Measurements from ENCODE around the gene TMEM30A. TPM values are rescaled to one million over a fixed set of nuclear protein-coding genes. Genes with fewer than 3 reads are reported as not detected.

TMEM30A gene
- total RNA-seq, 1 experiment from 2014 or later: 130 TPM

GRCh38 chr6:75249837-75250236 lies 34.8 kb downstream of the TMEM30A start:
- TF ChIP-seq, protein P1, sequence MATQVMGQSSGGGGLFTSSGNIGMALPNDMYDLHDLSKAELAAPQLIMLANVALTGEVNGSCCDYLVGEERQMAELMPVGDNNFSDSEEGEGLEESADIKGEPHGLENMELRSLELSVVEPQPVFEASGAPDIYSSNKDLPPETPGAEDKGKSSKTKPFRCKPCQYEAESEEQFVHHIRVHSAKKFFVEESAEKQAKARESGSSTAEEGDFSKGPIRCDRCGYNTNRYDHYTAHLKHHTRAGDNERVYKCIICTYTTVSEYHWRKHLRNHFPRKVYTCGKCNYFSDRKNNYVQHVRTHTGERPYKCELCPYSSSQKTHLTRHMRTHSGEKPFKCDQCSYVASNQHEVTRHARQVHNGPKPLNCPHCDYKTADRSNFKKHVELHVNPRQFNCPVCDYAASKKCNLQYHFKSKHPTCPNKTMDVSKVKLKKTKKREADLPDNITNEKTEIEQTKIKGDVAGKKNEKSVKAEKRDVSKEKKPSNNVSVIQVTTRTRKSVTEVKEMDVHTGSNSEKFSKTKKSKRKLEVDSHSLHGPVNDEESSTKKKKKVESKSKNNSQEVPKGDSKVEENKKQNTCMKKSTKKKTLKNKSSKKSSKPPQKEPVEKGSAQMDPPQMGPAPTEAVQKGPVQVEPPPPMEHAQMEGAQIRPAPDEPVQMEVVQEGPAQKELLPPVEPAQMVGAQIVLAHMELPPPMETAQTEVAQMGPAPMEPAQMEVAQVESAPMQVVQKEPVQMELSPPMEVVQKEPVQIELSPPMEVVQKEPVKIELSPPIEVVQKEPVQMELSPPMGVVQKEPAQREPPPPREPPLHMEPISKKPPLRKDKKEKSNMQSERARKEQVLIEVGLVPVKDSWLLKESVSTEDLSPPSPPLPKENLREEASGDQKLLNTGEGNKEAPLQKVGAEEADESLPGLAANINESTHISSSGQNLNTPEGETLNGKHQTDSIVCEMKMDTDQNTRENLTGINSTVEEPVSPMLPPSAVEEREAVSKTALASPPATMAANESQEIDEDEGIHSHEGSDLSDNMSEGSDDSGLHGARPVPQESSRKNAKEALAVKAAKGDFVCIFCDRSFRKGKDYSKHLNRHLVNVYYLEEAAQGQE (IDR thresholded peaks at IDR 0.05; ENCODE audit: insufficient read depth in 1 of 2, low read depth in 2 of 2, low read length in 1 of 2): no peak
- no peak for TF ChIP-seq POLR2AphosphoS5 (IDR thresholded peaks at IDR 0.05; ENCODE audit: low read depth, low read length)
- DNase-seq (ENCODE audit: low read depth, low spot score) (no peak), ATAC-seq (no peak)
- BruUV-seq (replicated peaks): no TSS peak
- Histone ChIP-seq H3K9me3 (ENCODE audit: control insufficient read depth, insufficient read depth, low read depth, low read length) (no peaks in the 10 kb centered on the region), H3K4me3 (ENCODE audit: low read depth in 2 of 2, low read length in 2 of 2) (no peak overlapping the region), H3K27me3 (ENCODE audit: control insufficient read depth, insufficient read depth, low read length) (no peaks in the 10 kb centered on the region), H3K36me3 (ENCODE audit: control insufficient read depth, insufficient read depth, low read length) (peaks cover 5% of the 10 kb centered on the region), H3K27ac (ENCODE audit: low read length) (no peak overlapping the region), H3K4me1 (ENCODE audit: control insufficient read depth, insufficient read depth, low read length) (no peaks in the 10 kb centered on the region)
- CTCF ChIA-PET: interaction anchor here (0.7 kb wide), 1 partner anchor 13 kb away, joined by 5 read pairs; no protein-coding TSS in a partner anchor
- intact Hi-C loops (cut with micrococcal nuclease; ENCODE audit: unreplicated experiment): no loop called here
- in situ Hi-C loops (cut with HindIII; ENCODE audit: low pct_unique_long_range_greater_than_20kb, low sequenced_read_pairs): no loop called here
- POLR2A ChIA-PET: interaction anchor here (0.5 kb wide), 1 partner anchor 195 kb away, joined by 3 read pairs; no protein-coding TSS in a partner anchor

DNA sequence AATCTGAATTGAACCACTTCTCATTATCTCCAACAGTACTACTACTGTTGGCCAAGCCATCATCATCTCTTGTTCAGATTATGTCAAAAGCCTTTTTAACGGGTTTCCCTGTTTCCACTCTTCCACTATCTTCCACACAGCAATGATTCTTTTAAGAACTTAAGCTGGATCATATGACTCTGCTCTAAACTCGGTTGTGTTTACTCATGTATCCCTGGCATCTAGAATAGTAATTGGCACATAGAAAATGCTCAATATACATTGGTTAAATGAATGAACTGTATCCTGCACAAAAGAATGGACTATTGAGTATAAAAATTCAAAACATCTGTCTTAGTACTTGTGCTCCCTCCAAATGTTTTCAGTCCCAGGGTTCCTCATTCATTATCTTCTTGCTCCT lies 38.2 kb downstream of the TMEM30A start:
- ATAC-seq: no peak
- in situ Hi-C loops (cut with HindIII; ENCODE audit: low pct_unique_long_range_greater_than_20kb, low sequenced_read_pairs): no loop called here
- BruUV-seq (replicated peaks): no TSS peak

More for the DNA sequence above, 38.2 kb downstream of the TMEM30A start:
- Histone ChIP-seq H3K4me3 (ENCODE audit: low read depth in 2 of 2, low read length in 2 of 2) (no peak overlapping the region), H3K4me1 (ENCODE audit: control insufficient read depth, insufficient read depth, low read length) (peaks cover 5% of the 10 kb centered on the region; the same call in 1 of the 2 replicates), H3K27me3 (ENCODE audit: control insufficient read depth, insufficient read depth, low read length) (no peaks in the 10 kb centered on the region), H3K27ac (ENCODE audit: low read length) (no peak overlapping the region), H3K9me3 (ENCODE audit: control insufficient read depth, insufficient read depth, low read depth, low read length) (no peaks in the 10 kb centered on the region), H3K36me3 (ENCODE audit: control insufficient read depth, insufficient read depth, low read length) (peaks cover 3% of the 10 kb centered on the region; the same call in 1 of the 2 replicates)
- no peak for TF ChIP-seq TCF7L2 (IDR thresholded peaks at IDR 0.05; ENCODE audit: low read depth, low read length)
- no peak for TF ChIP-seq SIN3A (IDR thresholded peaks at IDR 0.05; ENCODE audit: borderline replicate concordance, insufficient read depth, low read depth, low read length)
- no peak for TF ChIP-seq CTCF (IDR thresholded peaks at IDR 0.05)
- TF ChIP-seq POLR2AphosphoS5 (IDR thresholded peaks at IDR 0.05; ENCODE audit: low read depth, low read length): no peak
- TF ChIP-seq, protein P1 (IDR thresholded peaks at IDR 0.05; ENCODE audit: insufficient read depth in 1 of 2, low read depth in 2 of 2, low read length in 1 of 2): no peak
- DNase-seq (ENCODE audit: low read depth, low spot score): no peak
- intact Hi-C loops (cut with micrococcal nuclease; ENCODE audit: unreplicated experiment): no loop called here
- ChIA-PET CTCF (no interaction called here), POLR2A (no interaction called here)
